ENCODE data around the gene ANKRD9.
A peak's percentile ranks its signal among the peaks of the same experiment; 100 is the strongest.

Gene ANKRD9

GRCh38 chr14:102490456-102490855 is 19.1 kb downstream of the ANKRD9 start:
- no peak for TF ChIP-seq CTCF (IDR thresholded peaks at IDR 0.05; ENCODE audit: low read depth, low read length)
- DNase-seq (ENCODE audit: low read depth in 2 of 2), result no peak
- H3K4me3 ChIP-seq (replicated peaks in 1 of 2; ENCODE audit: low read depth in 2 of 2, low read length in 2 of 2), result no peak overlapping the region

- TF ChIP-seq CTCF (IDR thresholded peaks at IDR 0.05; ENCODE audit: low read depth, low read length), result no peak
- H3K4me3 ChIP-seq (replicated peaks in 1 of 2; ENCODE audit: low read depth in 2 of 2, low read length in 2 of 2), result no peak overlapping the region
- peak in 1 of 2 donors; percentile 81 for DNase-seq (ENCODE audit: low read depth in 2 of 2)
These were observed 22.4 kb downstream of the ANKRD9 start for GRCh38 chr14:102487204-102487577.

- H3K4me3 ChIP-seq (replicated peaks in 1 of 2; ENCODE audit: low read depth in 2 of 2, low read length in 2 of 2), result no peak overlapping the region
- TF ChIP-seq CTCF (IDR thresholded peaks at IDR 0.05; ENCODE audit: low read depth, low read length), result no peak
- DNase-seq (ENCODE audit: low read depth in 2 of 2), result no peak
These were observed 22.9 kb downstream of the ANKRD9 start for GRCh38 chr14:102486513-102487203.

GRCh38 chr14:102485693-102486512 is 23.7 kb downstream of the ANKRD9 start:
- H3K4me3 ChIP-seq (replicated peaks in 1 of 2; ENCODE audit: low read depth in 2 of 2, low read length in 2 of 2), result no peak overlapping the region
- no peak for DNase-seq (ENCODE audit: low read depth in 2 of 2)
- TF ChIP-seq CTCF (IDR thresholded peaks at IDR 0.05; ENCODE audit: low read depth, low read length), result no peak

- no peak for DNase-seq (ENCODE audit: low read depth in 2 of 2)
- no peak for TF ChIP-seq CTCF (IDR thresholded peaks at IDR 0.05; ENCODE audit: low read depth, low read length)
- H3K4me3 ChIP-seq (replicated peaks in 1 of 2; ENCODE audit: low read depth in 2 of 2, low read length in 2 of 2), result no peak overlapping the region
These were observed 25.3 kb downstream of the ANKRD9 start for GRCh38 chr14:102484316-102484715.

GRCh38 chr14:102481791-102482238 is 27.8 kb downstream of the ANKRD9 start:
- TF ChIP-seq CTCF (IDR thresholded peaks at IDR 0.05; ENCODE audit: low read depth, low read length), result no peak
- H3K4me3 ChIP-seq (replicated peaks in 1 of 2; ENCODE audit: low read depth in 2 of 2, low read length in 2 of 2), result no peak overlapping the region
- peak in 1 of 2 donors; percentile 68 for DNase-seq (ENCODE audit: low read depth in 2 of 2)
